Stimulated activated CD4-positive, alpha-beta T cell treated with anti-CD3 and anti-CD28 coated beads, Interleukin-4, amount 100 ng/mL, for 48 hours (primary cell): ENCODE results near the gene PDXK.
"Not testable (repeated sequence)": the region's sequence is repeated elsewhere in the genome, so short reads cannot be mapped to it uniquely, and the experiment has no call there.

Experiments used
- DNase-seq, 2 donors: peaks; one replicate each; pipeline ENCODE4 v3.0.0-alpha.2; 2020; ENCODE audit warnings: low read depth in 2 of 2

The PDXK gene

DNA sequence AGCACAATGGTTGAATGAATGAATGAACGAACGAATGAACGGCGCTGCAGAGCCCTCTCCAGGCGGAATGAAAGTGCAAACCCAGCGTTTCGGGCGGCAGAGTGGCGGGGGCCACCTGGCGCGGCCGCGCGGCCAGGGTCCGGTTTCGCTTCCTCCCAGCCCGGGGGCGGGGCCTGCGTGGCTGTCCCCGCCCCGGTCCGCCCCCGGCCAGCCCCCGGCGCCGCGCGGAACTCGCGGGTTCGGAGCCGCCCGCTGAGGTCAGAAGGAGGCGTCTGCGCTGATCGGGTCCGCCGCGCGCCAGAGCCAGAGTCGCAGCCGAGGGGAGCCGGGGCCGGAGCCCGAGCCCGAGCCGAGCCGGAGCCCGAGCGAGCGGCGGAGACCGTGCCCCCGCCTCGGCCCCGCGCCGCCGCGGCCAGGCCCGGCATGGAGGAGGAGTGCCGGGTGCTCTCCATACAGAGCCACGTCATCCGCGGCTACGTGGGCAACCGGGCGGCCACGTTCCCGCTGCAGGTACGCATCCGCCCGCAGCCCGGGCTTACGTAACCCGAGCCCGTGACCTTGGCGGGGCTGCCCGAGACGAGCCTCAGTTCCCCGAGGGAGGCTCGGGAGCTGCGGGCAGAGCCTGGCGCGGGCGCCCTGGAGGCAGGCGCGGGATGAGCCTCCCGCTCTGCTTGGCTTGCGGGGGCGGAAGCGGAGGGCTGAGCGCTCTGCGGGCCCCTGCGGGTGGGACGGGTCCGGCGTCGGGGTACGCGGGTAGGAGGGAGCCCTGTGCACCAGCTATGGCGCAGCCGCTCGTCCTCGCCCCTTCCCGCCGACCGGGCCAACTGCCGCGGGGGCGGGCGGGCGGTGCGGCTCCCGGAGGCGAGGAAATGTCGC lies at the start of gene PDXK:
TSS of gene PDXK (plus strand) at position 258 of the 876 bp plus-strand sequence. CDS start at position 424, 166 bp downstream.
- peak; percentile 60 to 69 for DNase-seq

DNA sequence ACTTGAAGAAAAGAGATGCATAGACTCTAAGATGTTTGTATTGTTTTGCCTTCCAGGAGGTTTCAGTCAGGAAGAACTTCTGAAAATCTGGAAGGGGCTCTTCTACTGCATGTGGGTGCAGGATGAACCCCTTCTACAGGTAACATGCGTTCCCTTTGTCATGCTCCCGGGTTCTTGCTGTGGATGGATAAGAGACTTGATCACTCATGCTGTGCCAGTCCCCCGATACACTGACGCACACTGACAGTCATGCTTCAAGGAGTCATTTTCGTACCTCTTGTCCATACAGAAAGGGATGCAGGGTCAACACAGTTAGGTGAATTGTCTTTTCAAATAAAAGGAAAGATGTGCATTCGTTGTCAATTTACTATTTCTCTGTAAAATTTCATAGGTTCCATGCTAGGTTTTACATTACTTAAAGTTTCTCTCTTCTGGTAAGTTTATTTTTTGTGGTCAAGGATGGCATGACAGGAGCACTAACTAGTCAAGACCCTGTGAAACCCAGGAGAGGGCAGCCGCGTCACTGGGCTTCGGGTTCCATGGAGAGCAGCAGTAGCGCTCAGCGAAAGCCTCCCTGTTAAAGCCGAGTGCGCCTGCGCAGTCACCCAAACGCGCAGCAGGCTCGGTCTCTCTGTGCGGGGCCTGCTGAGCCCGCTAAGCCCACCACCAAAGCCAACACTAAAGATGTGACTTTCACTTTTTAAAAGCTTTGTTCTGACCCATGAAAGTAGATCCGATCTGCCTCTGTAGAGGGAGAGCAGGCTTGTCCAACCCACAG lies 48.9 kb upstream of the PDXK start:
- no peak for DNase-seq

DNA sequence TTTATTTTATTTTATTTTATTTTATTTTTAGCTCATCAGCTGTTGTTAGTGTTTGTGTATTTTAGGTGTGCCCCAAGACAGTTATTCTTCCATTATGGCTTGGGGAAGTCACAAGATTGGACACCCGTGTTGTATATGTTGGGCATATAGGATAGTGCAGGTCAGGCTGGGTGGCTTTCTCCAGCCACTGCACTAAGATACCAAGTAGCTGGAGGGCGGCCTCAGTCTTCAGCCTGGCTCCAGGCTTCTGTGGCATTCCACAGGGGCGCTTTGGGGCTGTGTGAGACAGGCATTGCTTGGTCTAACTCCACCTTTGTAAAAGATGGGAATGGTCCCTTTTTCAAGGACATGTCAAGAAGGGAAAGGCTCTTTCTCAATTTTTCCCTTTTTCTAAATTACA lies 43.1 kb upstream of the PDXK start:
- DNase-seq, result no peak

DNA sequence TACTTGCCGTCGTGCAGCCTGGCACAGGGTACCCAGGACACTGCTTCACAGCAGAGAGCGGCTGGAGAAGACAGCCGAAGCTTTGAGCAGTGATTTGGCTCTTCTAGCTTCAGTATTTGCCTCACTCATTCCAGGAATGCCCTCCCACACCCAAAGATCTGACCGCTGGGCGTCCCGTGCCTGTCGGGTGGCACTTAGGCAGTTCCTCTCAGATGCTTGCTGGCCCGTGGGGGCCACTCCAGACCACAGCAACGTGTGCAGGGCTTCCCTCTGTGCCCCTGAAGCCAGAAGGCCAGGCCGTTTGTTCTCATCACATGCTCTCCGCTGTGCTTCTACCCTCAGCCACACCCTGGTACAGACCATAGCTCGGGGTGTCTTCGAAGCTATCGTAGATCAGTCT lies 42.5 kb upstream of the PDXK start:
- DNase-seq, result no peak

DNA sequence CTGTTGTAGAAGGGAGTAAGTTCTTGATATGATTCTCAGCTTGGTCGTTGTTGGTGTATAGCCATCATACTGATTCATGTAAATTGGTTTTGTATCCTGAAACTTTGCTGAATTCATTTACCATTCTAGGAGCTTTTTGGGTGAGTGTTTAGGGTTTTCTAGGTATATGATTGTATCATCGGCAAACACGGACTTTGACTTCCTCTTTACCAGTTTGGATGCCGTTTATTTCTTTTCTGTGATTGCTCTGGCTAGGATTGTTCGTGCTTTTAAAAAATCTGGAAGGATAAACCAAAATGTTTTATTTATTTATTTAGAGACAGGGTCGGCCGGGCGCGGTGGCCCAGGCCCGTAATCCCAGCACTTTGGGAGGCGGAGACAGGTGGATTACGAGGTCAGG lies 39.0 kb upstream of the PDXK start:
- DNase-seq, result no peak

DNA sequence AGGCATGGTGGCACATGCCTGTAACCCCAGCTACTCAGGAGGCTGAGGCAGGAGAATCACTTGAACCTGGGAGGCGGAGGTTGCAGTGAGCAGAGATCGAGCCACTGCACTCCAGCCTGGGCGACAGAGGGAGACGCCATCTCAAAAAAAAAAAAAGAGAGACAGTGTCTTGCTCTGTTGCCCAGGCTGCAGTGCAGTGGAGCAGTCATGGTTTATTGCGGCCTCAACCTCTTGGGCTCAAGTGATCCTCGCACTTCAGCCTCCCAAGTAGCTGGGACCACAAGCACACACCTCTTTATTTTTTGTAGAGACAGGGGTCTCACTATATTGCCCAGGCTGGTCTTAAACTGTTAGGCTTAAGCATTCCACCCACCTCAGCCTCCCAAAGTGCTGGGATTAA lies 38.5 kb upstream of the PDXK start:
- not testable (repeated sequence) for DNase-seq

DNA sequence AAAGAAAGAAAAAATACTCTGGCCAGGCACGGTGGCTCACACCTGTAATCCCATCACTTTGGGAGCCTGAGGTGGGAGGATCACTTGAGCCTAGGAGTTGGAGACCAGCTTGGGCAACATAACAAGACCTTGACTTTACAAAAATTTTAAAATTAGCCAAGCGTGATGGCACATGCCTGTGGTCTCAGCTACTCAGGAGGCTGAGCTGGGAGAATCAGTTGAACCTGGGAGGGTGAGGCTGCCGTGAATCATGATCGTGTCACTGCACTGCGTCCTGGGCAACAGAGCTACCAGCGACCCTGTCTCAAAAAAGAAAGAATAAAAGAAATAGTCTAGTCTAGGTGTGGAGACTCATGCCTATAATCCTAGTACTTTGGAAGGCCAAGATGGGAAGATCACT lies 37.3 kb upstream of the PDXK start:
- no peak for DNase-seq

DNA sequence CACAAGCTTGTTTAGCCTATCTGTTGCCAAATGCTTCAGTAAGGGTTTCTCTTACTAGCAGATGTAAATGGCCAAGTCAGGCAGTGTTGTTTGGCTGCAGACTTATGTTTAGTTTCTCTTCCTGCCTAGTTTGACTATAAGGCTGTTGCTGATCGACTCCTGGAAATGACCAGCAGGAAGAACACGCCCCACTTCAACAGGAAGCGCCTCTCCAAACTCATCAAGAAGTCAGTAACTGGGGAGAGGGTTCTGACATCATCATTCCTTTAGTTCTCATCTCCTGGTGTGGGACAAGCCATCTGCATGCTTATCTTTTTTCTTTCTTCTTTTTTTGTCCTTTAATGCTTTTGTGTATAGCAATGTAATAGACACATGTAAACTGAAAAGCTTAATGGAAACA lies 34.5 kb upstream of the PDXK start:
- DNase-seq, result no peak

DNA sequence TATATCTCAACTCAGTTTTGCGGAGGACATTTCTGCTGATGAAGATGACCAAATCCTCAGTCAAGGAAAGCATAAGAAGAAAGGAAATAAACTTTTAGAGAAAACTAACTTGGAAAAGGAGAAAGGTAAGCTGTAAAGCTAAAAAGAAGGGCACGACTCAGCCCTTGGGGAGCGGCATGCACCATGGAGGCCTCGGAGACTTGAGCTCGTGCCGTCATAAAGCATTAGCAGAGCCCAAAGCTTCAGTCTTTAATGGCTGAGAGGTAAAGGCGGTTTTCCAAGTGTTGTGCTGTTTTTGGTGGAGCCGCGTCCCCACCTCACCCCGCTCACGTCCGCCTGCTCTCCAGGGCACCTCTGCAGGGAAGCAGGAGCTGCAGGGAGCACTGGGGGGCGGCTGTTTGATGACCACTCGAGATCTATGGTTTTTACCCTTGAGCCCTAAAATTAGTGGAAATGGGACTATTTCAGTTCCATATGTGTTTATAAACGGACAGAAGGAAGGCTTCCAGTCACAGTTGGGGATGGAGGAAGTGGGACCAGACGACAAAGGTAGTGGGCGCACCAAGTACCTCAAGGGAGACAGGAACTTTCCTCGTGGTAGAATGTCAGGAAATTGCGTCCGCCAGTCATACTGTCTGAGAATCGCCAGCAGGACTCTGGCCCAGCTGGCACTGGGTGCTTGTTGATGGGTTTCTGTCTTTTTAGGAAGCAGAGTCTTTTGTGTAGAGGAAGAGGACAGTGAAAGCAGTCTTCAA lies 31.9 kb upstream of the PDXK start:
- no peak for DNase-seq

DNA sequence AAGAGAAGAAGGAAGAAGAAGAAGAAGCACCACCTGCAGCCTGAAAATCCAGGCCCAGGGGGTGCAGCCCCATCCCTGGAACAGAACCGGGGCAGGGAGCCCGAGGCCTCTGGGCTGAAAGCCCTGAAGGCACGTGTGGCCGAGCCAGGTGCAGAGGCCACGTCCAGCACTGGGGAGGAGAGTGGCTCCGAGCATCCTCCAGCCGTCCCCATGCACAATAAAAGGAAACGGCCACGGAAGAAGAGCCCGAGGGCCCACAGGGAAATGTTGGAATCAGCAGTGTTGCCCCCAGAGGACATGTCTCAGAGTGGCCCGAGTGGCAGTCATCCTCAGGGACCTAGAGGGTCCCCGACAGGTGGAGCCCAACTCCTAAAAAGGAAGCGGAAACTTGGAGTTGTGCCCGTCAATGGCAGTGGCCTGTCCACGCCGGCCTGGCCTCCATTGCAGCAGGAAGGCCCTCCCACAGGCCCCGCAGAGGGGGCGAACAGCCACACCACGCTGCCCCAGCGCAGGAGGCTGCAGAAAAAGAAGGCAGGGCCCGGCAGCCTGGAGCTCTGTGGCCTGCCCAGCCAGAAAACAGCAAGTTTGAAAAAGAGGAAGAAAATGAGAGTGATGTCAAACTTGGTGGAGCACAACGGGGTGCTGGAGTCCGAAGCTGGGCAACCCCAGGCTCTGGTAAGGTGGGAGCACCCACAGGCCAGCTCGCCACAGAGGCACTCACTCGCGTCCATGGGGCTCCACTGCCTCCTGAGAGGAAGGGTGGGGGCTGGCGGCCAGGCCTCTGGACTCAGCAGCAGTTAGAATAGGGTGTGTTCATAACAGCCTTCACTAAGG lies 31.1 kb upstream of the PDXK start:
- no peak for DNase-seq

DNA sequence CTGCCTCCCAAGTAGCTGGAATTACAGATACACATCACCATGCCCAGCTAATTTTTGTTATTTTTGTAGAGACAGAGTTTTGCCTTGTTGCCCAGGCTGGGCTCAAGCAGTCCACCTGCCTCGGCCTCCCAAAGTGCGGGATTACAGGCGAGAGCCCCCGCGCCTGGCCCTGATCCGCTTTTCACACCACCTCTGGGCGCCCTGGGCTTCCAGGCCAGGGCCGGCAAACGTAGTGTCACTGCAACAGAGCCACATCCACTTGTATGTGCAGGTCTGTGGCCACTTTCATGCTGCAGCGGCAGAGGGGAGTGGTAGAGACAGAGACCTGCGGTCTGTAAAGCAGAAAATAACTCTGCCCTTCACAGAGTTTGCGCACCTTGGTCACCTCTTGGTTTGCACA lies 30.0 kb upstream of the PDXK start:
- DNase-seq, result no peak

DNA sequence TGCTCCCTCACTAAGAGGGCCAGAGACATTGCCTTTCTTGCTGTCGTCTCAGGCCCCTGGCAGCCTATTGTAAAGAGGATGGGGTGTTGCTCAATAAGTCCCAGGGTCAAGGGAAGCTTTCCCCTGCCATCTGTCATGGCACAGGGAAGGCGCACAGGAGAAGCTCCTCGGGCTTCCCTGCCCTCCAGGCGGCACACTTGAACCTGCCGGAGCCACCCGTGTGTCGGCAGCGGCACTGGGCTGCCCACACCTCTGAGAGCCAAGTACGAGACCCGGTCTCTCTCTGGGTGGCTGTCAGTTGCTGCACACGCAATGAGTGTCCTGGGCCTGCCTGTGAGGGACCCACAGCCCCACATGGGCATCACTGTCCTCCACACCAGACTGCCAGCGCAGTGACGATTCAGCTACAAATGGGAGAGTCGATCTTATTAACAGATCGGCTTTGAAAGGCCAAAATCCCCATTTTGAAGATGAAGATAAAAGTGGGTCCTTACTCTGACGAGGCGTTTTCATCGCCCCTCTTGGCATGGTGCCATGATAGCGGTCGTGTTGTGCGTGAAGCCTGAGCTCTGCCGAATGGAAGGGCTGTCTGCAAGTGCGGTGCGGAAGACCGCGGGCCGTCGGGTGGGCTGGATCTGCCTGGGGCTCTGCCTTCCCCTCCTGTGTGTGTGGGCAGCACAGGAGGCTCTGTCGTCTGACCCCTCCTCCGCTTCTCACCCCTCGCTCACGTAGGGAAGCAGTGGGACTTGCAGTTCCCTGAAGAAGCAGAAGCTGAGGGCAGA lies 29.2 kb upstream of the PDXK start:
- no peak for DNase-seq

DNA sequence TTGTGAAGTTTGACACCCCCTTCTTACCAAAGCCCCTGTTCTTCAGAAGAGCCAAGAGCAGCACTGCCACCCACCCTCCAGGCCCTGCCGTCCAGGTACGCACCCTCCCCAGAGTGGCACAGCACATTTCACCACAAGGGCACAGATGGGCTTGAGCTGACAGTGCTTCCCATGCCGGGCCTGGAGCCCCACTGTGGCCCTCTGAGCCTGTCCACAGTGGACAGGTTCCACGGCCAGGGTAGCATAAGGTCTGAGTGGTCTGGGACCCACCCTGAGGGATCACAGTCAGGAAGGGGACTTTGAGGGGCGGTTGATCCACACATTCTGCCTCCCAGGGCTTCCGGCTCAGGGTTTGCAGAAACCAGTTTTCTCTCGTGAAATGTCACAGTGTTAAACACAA lies 28.6 kb upstream of the PDXK start:
- DNase-seq, result no peak

DNA sequence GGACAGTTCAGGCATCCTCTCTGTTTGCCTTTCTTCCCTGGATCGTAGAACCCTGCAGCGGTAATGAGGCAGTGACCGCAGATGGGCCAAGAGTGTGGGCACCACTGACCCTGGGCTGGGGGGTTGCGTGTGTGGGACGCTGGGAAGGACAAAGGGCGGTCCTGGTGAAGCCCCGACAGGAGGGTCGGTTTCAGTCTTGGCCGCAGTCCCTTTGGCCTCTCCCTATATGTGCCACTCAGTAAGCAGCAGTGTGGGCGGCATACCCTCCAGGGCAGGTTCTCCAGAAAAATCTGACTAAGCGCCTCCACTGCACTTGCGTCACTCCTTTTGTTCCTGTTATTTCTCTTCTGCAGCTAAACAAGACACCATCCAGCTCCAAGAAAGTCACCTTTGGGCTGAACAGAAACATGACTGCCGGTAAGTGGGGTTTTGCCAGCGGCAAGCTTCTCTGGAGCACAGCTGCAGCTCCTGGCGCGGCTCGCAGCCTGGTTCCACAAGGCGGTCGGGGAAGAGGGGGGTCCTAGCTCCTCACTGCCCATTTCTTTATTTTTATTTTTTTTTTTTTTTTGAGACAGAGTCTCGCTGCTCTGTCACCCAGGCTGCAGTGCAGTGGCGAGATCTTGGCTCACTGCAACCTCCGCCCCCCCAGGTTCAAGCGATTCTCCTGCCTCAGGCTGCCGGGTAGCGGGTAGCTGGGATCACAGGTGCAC lies 27.7 kb upstream of the PDXK start:
- no peak for DNase-seq

DNA sequence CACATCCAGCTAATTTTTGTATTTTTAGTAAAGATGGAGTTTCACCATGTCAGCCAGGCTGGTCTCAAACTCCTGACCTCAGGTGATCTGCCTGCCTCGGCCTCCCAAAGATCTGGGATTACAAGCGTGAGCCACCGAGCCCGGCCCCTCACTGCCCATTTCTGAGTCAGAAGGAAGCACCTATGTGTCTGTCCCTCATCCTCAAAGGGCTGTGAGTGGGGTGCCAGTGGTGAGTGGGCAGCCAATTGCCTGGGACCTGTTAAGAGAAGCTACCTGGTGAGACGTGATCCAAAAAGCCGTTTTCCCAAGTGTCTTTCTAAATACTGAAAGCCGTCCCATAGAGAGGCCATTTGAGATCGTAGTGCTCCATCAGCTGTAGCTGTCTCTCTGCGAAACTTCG lies 27.1 kb upstream of the PDXK start:
- DNase-seq, result no peak

DNA sequence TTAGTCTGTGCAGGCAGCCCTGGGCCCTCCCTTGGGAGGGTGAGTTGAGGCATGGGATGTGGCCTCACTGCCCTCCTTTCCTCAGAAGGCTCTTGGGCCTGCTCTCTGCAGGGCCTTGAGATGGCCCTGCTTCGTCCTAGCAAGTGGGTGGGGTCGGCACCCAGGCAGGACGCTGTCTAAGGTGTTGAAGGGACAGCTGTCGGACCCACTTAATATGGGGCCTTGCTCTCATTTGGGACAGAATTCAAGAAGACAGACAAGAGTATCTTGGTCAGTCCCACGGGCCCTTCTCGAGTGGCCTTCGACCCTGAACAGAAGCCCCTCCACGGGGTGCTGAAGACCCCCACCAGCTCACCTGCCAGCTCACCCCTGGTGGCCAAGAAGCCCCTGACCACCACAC lies 26.0 kb upstream of the PDXK start:
- no peak for DNase-seq

DNA sequence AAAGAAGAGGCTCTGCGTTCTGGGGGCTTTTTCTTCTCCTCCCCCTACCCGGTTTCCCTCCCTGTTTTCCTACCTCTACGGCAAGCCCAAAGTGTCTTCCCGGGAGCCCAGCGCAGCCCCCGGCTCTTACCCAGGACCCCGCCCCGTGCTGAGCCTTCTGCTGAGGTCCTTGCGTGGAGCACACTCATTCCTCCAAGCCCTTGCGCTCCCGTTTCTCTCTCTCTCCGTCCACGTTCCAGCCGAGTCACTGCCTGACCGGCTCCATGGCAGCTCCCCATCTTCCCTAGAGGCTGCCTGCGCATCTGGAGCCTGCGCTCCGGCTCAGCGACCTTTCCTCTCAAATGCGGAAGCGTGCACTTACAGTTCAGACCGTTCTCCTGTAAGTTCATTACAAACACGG lies 24.9 kb upstream of the PDXK start:
- no peak for DNase-seq

DNA sequence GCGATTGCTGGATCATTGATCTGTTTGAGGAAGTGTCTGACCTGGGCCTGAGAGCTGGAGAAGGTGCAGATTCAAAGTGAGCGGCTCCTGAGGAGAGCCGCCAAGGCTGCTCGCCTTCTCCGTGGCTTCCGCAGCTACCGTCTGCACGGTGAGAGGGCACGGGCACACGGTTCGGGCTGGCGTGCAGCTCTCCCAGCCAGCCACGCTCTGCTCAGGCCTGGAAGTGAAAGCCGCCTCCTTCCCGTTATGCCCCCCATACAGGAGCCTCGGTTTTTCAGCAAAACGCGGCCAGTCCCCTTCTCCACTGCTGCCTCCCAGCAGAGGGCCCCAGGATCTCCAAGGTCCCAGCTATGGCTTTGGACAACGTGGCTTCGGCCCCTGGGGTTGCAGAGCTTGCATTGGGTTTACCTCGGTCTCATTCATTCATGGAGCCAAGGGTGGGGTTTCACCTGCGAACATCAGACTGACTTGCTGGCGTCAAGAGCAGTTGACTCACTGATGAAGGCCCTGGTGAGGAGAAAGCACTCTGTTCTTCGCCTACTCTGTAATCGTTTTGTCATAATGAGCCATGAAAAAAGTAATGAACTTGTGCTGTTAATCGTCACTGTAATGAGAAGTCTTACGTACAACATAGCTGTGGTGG lies 24.4 kb upstream of the PDXK start:
- no peak for DNase-seq

DNA sequence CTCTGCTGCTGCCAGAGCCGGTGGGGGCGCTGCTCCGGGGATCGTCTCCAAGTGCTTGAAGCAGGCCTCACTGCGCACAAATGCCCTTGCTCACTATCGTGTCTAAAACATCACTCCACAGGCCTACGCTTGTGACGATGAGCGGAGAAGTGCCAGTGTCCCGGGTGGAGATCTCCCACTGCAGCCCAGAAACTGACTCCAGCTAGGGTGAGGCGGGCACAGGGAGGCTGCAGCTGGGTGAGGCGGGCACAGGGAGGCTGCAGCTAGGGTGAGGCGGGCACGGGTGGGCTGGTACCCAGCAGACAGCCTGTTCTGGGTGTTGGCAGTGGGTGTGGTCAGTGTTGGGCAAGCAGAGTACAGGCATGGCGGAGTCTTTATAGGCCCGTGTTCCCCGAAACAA lies 22.7 kb upstream of the PDXK start:
- no peak for DNase-seq
